HG03064 (cell line): ENCODE data around the gene GRB2.
"Not testable (repeated sequence)": the region's sequence is repeated elsewhere in the genome, so short reads cannot be mapped to it uniquely, and the experiment has no call there.

Source experiments
- ATAC-seq: cut with Tn5 transposase; IDR thresholded peaks from one replicate; pipeline ENCODE4 v1.9.1; 2021; ENCODE audit warnings: low read depth; ENCODE audit not compliant: unreplicated experiment

GRB2 gene

GRCh38 chr17:75289832-75290337 is 115.6 kb downstream of the GRB2 start:
- peak; percentile 17 for ATAC-seq

GRCh38 chr17:75289115-75289831 is 116.2 kb downstream of the GRB2 start, which contains the start of gene SLC25A19:
SLC25A19 (minus strand) TSS chr17:75289433; CDS start chr17:75286764, 2,669 bp downstream.
- peak; percentile 80 for ATAC-seq

- peak; percentile 6 for ATAC-seq
These were observed 116.7 kb downstream of the GRB2 start for GRCh38 chr17:75288770-75289114.

GRCh38 chr17:75288359-75288758 is 117.1 kb downstream of the GRB2 start:
- no peak for ATAC-seq

GRCh38 chr17:75287221-75287620 is 118.3 kb downstream of the GRB2 start:
- ATAC-seq = no peak

- ATAC-seq = no peak
These were observed 120.4 kb downstream of the GRB2 start for GRCh38 chr17:75285123-75285522.

- not testable (repeated sequence) for ATAC-seq
These were observed 125.3 kb downstream of the GRB2 start for GRCh38 chr17:75280189-75280588.

- ATAC-seq = no peak
These were observed 127.8 kb downstream of the GRB2 start for GRCh38 chr17:75277664-75278071.

GRCh38 chr17:75273977-75274708 is 131.3 kb downstream of the GRB2 start:
- no peak for ATAC-seq

- no peak for ATAC-seq
These were observed 132.7 kb downstream of the GRB2 start for GRCh38 chr17:75272848-75273184.

GRCh38 chr17:75271955-75272847 is 133.3 kb downstream of the GRB2 start:
- ATAC-seq = no peak

GRCh38 chr17:75271233-75271954 is 134.1 kb downstream of the GRB2 start:
- peak; percentile 62 for ATAC-seq

GRCh38 chr17:75270966-75271232 is 134.6 kb downstream of the GRB2 start, which contains the start of gene MIF4GD:
MIF4GD (minus strand) TSS chr17:75271231; CDS start chr17:75270195, 1,036 bp downstream.
- ATAC-seq = no peak

- peak; percentile 38 for ATAC-seq
These were observed 135.1 kb downstream of the GRB2 start for GRCh38 chr17:75270218-75270965.

GRCh38 chr17:75269844-75270217 is 135.6 kb downstream of the GRB2 start:
- no peak for ATAC-seq
